GM12865 (cell line): Measurements from ENCODE around the gene BLOC1S2.
"Not testable (repeated sequence)": the region's sequence is repeated elsewhere in the genome, so short reads cannot be mapped to it uniquely, and the experiment has no call there.

Source experiments
- DNase-seq: peaks from one replicate; pipeline ENCODE4 v3.0.0; 2010; ENCODE audit warnings: low read depth
- H3K4me3 ChIP-seq: 2 replicates; pipeline ENCODE4 v1.5.1; 2011; ENCODE audit warnings: mild to moderate bottlenecking, low read depth, low read length, control low read depth
- CTCF ChIP-seq: IDR thresholded peaks from 2 replicates; pipeline ENCODE4 v1.5.1; 2011; ENCODE audit warnings: low read length, control low read depth, low read depth, inconsistent platforms; ENCODE audit not compliant: insufficient read depth; ENCODE audit errors: missing control alignments

BLOC1S2 gene

DNA sequence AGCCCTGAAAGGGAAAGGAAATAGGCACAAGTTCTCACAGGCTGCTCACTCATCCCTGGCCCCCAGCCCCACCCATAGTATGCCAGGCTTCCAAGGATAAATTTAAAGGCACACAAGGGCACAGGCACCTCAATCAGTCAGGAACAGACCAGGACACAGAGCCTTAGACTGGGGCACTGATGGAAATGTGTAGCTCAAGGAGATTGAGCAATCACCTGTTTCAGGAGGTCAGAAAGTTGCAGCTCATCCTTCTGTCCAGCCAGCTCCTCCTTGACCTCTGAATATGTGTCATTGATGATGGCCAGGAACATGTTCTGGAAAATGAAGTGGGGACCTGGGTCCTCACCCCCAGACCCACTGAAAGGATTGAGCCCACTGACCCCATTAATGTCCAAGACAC, 6.6 kb upstream of the BLOC1S2 start:
- no peak for TF ChIP-seq CTCF
- H3K4me3 ChIP-seq, result no peak overlapping the region
- no peak for DNase-seq

GRCh38 chr10:100292300-100292699, 5.8 kb upstream of the BLOC1S2 start:
- H3K4me3 ChIP-seq, DNase-seq: not testable (repeated sequence)

- no peak for DNase-seq
- TF ChIP-seq CTCF, result no peak
- H3K4me3 ChIP-seq, result no peak overlapping the region
Measured at GRCh38 chr10:100291356-100291755, 4.9 kb upstream of the BLOC1S2 start.

- TF ChIP-seq CTCF, result no peak
- no peak overlapping the region for H3K4me3 ChIP-seq
- DNase-seq, result no peak
Measured at GRCh38 chr10:100289641-100290040, 3.2 kb upstream of the BLOC1S2 start.

DNA sequence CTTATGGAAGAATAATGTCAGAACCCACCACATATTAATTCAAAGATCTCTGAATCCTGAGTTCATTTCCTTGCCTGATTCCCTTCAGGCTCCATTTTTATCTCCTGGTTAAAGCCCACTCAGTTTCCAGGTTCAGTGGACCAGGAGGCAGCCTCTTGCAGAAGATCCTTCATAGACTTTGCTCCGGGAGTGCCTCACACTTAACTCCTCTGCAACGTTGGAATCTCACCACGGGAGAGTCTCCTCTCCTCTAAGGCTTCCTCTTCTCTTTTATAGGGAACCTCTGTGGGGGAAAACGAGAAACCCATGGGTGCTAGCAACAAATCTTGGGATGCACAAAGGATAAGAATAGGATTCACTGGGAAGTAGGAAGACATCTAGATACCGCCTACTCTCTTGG, 1.7 kb upstream of the BLOC1S2 start:
- no peak for DNase-seq
- H3K4me3 ChIP-seq, result no peak overlapping the region

DNA sequence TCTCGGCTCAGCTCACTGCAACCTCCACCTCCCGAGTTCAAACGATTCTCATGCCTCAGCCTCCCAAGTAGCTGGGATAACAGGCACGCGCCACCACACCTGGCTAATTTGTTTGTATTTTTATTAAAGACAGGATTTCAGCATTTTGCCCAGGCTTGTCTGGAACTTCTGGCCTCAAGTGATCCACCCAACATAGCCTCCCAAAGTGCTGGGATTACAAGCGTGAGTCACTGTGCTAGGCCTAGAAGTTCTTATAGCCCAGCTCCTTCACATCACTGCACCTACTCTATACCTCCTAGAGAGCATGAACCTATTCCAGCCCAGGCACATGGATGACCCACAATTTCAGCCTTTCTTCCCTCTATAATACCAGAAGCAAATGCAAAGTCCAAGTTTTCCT, 1.3 kb upstream of the BLOC1S2 start:
- no peak overlapping the region for H3K4me3 ChIP-seq
- no peak for DNase-seq
- no peak for TF ChIP-seq CTCF

More for the DNA sequence above, 1.7 kb upstream of the BLOC1S2 start:
- no peak for TF ChIP-seq CTCF

GRCh38 chr10:100285326-100285725, 1.2 kb downstream of the BLOC1S2 start:
- H3K4me3 ChIP-seq, result peak overlapping the region; percentile 81
- not testable (repeated sequence) for DNase-seq

GRCh38 chr10:100282907-100283306, 3.6 kb downstream of the BLOC1S2 start:
- no peak overlapping the region for H3K4me3 ChIP-seq
- TF ChIP-seq CTCF, result no peak
- no peak for DNase-seq

DNA sequence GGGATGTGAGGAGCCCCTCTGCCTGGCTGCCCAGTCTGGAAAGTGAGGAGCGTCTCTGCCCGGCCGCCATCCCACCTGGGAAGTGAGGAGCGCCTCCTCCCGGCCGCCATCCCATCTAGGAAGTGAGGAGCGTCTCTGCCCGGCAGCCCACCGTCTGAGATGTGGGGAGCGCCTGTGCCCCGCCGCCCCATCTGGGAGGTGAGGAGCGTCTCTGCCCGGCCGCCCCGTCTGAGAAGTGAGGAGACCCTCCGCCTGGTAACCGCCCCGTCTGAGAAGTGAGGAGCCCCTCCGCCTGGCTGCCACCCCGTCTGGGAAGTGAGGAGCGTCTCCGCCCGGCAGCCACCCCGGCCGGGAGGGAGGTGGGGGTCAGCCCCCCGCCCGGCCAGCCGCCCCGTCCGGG, 9.5 kb downstream of the BLOC1S2 start:
- not testable (repeated sequence) for DNase-seq

More for the DNA sequence above, 9.5 kb downstream of the BLOC1S2 start:
- H3K4me3 ChIP-seq, result not testable (repeated sequence)
